HepG2 (cell line): ENCODE measurements around the gene BCAR3. TPM values are rescaled to one million over a fixed set of nuclear protein-coding genes. Genes with fewer than 3 reads are reported as not detected.

Experiments
- ARID5B ChIP-seq: IDR thresholded peaks from 2 replicates; pipeline ENCODE4 v1.4.0; 2020; ENCODE audit warnings: mild to moderate bottlenecking, missing genetic modification reagents
- GABPB1 ChIP-seq: IDR thresholded peaks from 2 replicates; pipeline ENCODE4 v1.6.1; 2016; ENCODE audit warnings: mild to moderate bottlenecking, missing genetic modification reagents, moderate library complexity, missing compliant biosample characterization
- GZF1 ChIP-seq: sonication (generic); formaldehyde crosslinking; IDR thresholded peaks from 2 replicates; pipeline ENCODE4 v1.5.1; 2020; ENCODE audit warnings: mild to moderate bottlenecking, missing genetic modification reagents
- HHEX ChIP-seq: IDR thresholded peaks from 2 replicates; pipeline ENCODE4 v1.6.1; 2016; ENCODE audit warnings: control low read depth
- KLF11 ChIP-seq: IDR thresholded peaks from 2 replicates; pipeline ENCODE4 v1.6.1; 2016; ENCODE audit warnings: missing compliant biosample characterization
- RAD21 ChIP-seq: fragments of 450-650 bp; formaldehyde crosslinking; IDR thresholded peaks from 2 replicates; pipeline ENCODE4 v1.5.0; 2020; ENCODE audit warnings: mild to moderate bottlenecking
- SIN3B ChIP-seq: fragments of 150-350 bp; IDR thresholded peaks from 2 replicates; pipeline ENCODE4 v1.6.1; 2014; ENCODE audit warnings: low read length
- SKI ChIP-seq: fragments of 450-650 bp; IDR thresholded peaks from one replicate; pipeline ENCODE4 v1.6.1; 2018; ENCODE audit warnings: mild to moderate bottlenecking; ENCODE audit not compliant: partially characterized antibody
- SP4 ChIP-seq: sonication (generic); formaldehyde crosslinking; IDR thresholded peaks from 2 replicates; pipeline ENCODE4 v1.8.1; 2023; ENCODE audit warnings: mild to moderate bottlenecking, missing genetic modification reagents
- TCF7L2 ChIP-seq: IDR thresholded peaks from 2 replicates; pipeline ENCODE4 v1.6.1; 2011; ENCODE audit warnings: mild to moderate bottlenecking, low read depth, low read length, moderate library complexity
- ZNF337 ChIP-seq: sonication (generic); formaldehyde crosslinking; IDR thresholded peaks from 2 replicates; pipeline ENCODE4 v1.5.1; 2020; ENCODE audit warnings: missing genetic modification reagents, low read depth, mild to moderate bottlenecking, borderline replicate concordance
- ZNF550 ChIP-seq: sonication (generic); formaldehyde crosslinking; IDR thresholded peaks from 2 replicates; pipeline ENCODE4 v1.4.0; 2020; ENCODE audit warnings: mild to moderate bottlenecking, missing genetic modification reagents, borderline replicate concordance
- ZNF552 ChIP-seq: sonication (generic); formaldehyde crosslinking; IDR thresholded peaks from 2 replicates; pipeline ENCODE4 v1.9.0; 2022; ENCODE audit warnings: missing genetic modification reagents, mild to moderate bottlenecking, borderline replicate concordance
- ZNF569 ChIP-seq: sonication (generic); formaldehyde crosslinking; IDR thresholded peaks from 2 replicates; pipeline ENCODE4 v1.5.0; 2020; ENCODE audit warnings: mild to moderate bottlenecking, missing genetic modification reagents, moderate library complexity, borderline replicate concordance
- ZNF761 ChIP-seq: sonication (generic); formaldehyde crosslinking; conservative IDR thresholded peaks from 2 replicates; pipeline ENCODE4 v1.4.0; 2020; ENCODE audit warnings: mild to moderate bottlenecking, missing genetic modification reagents
- polyA plus RNA-seq, 8 experiments: library from polyadenylated mRNA; depleted of rRNA in 3 of 8; stranded (reverse) in 7 of 8; unstranded in 1 of 8; fragments of >200 nt; fragmentation: Illumina TruSeq in 4 of 8; extraction: Trizol in 4 of 8; gene quantifications; 2 replicates each; pipeline versions ENCODE4 v1.2.1 to v1.2.3, GENCODE V29; 2011 to 2016; ENCODE audit warnings: low read depth in 4 of 8, missing spikeins in 1 of 8, mixed read lengths in 1 of 8; ENCODE audit not compliant: insufficient read depth in 1 of 8
- total RNA-seq, 5 experiments: library from RNA; depleted of rRNA; stranded (reverse); fragments of >200 nt; fragmentation: Illumina TruSeq; extraction: Trizol; gene quantifications; 2 replicates each; pipeline ENCODE4 v1.2.3, GENCODE V29; 2016; ENCODE audit warnings: low read depth in 1 of 5
- TF ChIP-seq, protein P1 (sequence below): sonication (generic); formaldehyde crosslinking; IDR thresholded peaks from 2 replicates; pipeline ENCODE4 v1.4.0; 2020; ENCODE audit warnings: mild to moderate bottlenecking, missing genetic modification reagents, borderline replicate concordance
- TF ChIP-seq, protein P2 (sequence below): sonication (generic); formaldehyde crosslinking; IDR thresholded peaks from 2 replicates; pipeline ENCODE4 v1.5.0; 2020; ENCODE audit warnings: missing genetic modification reagents, mild to moderate bottlenecking, borderline replicate concordance
- TF ChIP-seq, protein P3 (sequence below): sonication (generic); formaldehyde crosslinking; IDR thresholded peaks from 2 replicates; pipeline ENCODE4 v1.5.0; 2020; ENCODE audit warnings: mild to moderate bottlenecking, missing genetic modification reagents
- TF ChIP-seq, protein P4 (sequence below): sonication (generic); formaldehyde crosslinking; IDR thresholded peaks from 2 replicates; pipeline ENCODE4 v1.5.0; 2020; ENCODE audit warnings: mild to moderate bottlenecking, low read depth, missing genetic modification reagents, borderline replicate concordance

BCAR3 gene
- total and polyA plus RNA-seq, 2 of the 13 experiments (the other 11 are each of a cell fraction or from before 2014, with no cell fraction given): 3.6 to 4.8 TPM

- TF ChIP-seq, protein P1, sequence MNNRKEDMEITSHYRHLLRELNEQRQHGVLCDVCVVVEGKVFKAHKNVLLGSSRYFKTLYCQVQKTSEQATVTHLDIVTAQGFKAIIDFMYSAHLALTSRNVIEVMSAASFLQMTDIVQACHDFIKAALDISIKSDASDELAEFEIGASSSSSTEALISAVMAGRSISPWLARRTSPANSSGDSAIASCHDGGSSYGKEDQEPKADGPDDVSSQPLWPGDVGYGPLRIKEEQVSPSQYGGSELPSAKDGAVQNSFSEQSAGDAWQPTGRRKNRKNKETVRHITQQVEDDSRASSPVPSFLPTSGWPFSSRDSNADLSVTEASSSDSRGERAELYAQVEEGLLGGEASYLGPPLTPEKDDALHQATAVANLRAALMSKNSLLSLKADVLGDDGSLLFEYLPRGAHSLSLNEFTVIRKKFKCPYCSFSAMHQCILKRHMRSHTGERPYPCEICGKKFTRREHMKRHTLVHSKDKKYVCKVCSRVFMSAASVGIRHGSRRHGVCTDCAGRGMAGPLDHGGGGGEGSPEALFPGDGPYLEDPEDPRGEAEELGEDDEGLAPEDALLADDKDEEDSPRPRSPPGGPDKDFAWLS (CRISPR knock-in tag): no peak
- TF ChIP-seq GABPB1 (CRISPR knock-in tag) (0 out of 2 replicates have a peak, but pooled peaks have one; percentile 13), SP4 (CRISPR knock-in tag) (no peak), SIN3B (no peak), SKI (peak; percentile 58), HHEX (CRISPR knock-in tag) (no peak), ZNF569 (no peak), RAD21 (CRISPR knock-in tag) (peak; percentile 78), ZNF552 (no peak), TCF7L2 (no peak), KLF11 (CRISPR knock-in tag) (no peak), ZNF761 (CRISPR knock-in tag) (peak; percentile 25; the same call in 1 of the 2 replicates), ZNF337 (CRISPR knock-in tag) (no peak), GZF1 (CRISPR knock-in tag) (no peak), ZNF550 (CRISPR knock-in tag) (no peak), ARID5B (CRISPR knock-in tag) (0 out of 2 replicates have a peak, but pooled peaks have one; percentile 5)
- TF ChIP-seq, protein P2, sequence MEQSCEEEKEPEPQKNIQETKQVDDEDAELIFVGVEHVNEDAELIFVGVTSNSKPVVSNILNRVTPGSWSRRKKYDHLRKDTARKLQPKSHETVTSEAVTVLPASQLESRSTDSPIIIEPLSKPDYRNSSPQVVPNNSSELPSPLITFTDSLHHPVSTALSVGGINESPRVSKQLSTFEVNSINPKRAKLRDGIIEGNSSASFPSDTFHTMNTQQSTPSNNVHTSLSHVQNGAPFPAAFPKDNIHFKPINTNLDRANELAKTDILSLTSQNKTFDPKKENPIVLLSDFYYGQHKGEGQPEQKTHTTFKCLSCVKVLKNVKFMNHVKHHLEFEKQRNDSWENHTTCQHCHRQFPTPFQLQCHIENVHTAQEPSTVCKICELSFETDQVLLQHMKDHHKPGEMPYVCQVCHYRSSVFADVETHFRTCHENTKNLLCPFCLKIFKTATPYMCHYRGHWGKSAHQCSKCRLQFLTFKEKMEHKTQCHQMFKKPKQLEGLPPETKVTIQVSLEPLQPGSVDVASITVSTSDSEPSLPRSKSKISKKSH (CRISPR knock-in tag): no peak
- TF ChIP-seq, protein P3, sequence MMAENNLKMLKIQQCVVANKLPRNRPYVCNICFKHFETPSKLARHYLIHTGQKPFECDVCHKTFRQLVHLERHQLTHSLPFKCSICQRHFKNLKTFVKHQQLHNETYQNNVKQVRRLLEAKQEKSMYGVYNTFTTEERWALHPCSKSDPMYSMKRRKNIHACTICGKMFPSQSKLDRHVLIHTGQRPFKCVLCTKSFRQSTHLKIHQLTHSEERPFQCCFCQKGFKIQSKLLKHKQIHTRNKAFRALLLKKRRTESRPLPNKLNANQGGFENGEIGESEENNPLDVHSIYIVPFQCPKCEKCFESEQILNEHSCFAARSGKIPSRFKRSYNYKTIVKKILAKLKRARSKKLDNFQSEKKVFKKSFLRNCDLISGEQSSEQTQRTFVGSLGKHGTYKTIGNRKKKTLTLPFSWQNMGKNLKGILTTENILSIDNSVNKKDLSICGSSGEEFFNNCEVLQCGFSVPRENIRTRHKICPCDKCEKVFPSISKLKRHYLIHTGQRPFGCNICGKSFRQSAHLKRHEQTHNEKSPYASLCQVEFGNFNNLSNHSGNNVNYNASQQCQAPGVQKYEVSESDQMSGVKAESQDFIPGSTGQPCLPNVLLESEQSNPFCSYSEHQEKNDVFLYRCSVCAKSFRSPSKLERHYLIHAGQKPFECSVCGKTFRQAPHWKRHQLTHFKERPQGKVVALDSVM (CRISPR knock-in tag): no peak
- TF ChIP-seq, protein P4, sequence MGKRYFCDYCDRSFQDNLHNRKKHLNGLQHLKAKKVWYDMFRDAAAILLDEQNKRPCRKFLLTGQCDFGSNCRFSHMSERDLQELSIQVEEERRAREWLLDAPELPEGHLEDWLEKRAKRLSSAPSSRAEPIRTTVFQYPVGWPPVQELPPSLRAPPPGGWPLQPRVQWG (CRISPR knock-in tag): no peak
These were observed at the start of gene BCAR3 (continued) for GRCh38 chr1:93681101-93681988.
